Neural crest cell (in vitro differentiated cells): ENCODE results near the gene FAM3A. TPM values are rescaled to one million over a fixed set of nuclear protein-coding genes. Genes with fewer than 3 reads are reported as not detected.

Source experiments
- DNase-seq: peaks from one replicate; pipeline ENCODE4 v3.0.0; 2021; ENCODE audit warnings: low read depth, mixed read lengths, low spot score
- H3K27ac Mint-ChIP-seq: one replicate; pipeline ENCODE4 v1.8.0; 2021; ENCODE audit warnings: mild to moderate bottlenecking, mixed read lengths; ENCODE audit not compliant: unreplicated experiment
- H3K27me3 Mint-ChIP-seq: 2 replicates; pipeline ENCODE4 v1.8.0; 2021; ENCODE audit warnings: low read depth, mild to moderate bottlenecking, mixed read lengths
- H3K36me3 Mint-ChIP-seq: 2 replicates; pipeline ENCODE4 v1.8.0; 2021; ENCODE audit warnings: low read depth, mild to moderate bottlenecking, mixed read lengths
- H3K4me1 Mint-ChIP-seq: 2 replicates; pipeline ENCODE4 v1.8.0; 2021; ENCODE audit warnings: mixed read lengths
- H3K4me3 Mint-ChIP-seq: one replicate; pipeline ENCODE4 v1.8.0; 2021; ENCODE audit warnings: mild to moderate bottlenecking, mixed read lengths
- H3K9me3 Mint-ChIP-seq: 2 replicates; pipeline ENCODE4 v1.8.0; 2021; ENCODE audit warnings: mixed read lengths
- total RNA-seq: library from RNA; stranded (reverse); gene quantifications from 2 replicates; pipeline ENCODE4 v1.2.1, GENCODE V29; 2021
- TF ChIP-seq, protein P1 (sequence below): fragments of 200-600 bp; sonication (generic); conservative IDR thresholded peaks from 2 replicates; pipeline ENCODE4 v1.5.0; 2021; ENCODE audit warnings: antibody characterized with exemption, mild to moderate bottlenecking

The FAM3A gene
- total RNA-seq, 1 donor from 2014 or later, result 25.8 TPM

GRCh38 chrX:154459832-154460231 is 56.2 kb downstream of the FAM3A start:
- Mint-ChIP-seq H3K27ac (no peak overlapping the region), H3K9me3 (no peaks in the 10 kb centered on the region), H3K27me3 (no peaks in the 10 kb centered on the region), H3K4me1 (peaks cover 5% of the 10 kb centered on the region), H3K4me3 (peak overlapping the region; percentile 88), H3K36me3 (peaks cover 3% of the 10 kb centered on the region)
- TF ChIP-seq, protein P1, sequence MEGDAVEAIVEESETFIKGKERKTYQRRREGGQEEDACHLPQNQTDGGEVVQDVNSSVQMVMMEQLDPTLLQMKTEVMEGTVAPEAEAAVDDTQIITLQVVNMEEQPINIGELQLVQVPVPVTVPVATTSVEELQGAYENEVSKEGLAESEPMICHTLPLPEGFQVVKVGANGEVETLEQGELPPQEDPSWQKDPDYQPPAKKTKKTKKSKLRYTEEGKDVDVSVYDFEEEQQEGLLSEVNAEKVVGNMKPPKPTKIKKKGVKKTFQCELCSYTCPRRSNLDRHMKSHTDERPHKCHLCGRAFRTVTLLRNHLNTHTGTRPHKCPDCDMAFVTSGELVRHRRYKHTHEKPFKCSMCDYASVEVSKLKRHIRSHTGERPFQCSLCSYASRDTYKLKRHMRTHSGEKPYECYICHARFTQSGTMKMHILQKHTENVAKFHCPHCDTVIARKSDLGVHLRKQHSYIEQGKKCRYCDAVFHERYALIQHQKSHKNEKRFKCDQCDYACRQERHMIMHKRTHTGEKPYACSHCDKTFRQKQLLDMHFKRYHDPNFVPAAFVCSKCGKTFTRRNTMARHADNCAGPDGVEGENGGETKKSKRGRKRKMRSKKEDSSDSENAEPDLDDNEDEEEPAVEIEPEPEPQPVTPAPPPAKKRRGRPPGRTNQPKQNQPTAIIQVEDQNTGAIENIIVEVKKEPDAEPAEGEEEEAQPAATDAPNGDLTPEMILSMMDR, result no peak
- no peak for DNase-seq

GRCh38 chrX:154458954-154459778 is 56.9 kb downstream of the FAM3A start:
- peaks cover 5% of the 10 kb centered on the region for H3K4me1 Mint-ChIP-seq
- H3K4me3 Mint-ChIP-seq, result peak overlapping the region; percentile 88
- peaks cover 7% of the 10 kb centered on the region for H3K36me3 Mint-ChIP-seq
- H3K27me3 Mint-ChIP-seq, result no peaks in the 10 kb centered on the region
- H3K27ac Mint-ChIP-seq, result no peak overlapping the region
- no peaks in the 10 kb centered on the region for H3K9me3 Mint-ChIP-seq
- TF ChIP-seq, protein P1, result no peak
- DNase-seq, result no peak

- peak within 1 kb of the TSS; percentile 91 for H3K4me3 Mint-ChIP-seq
- H3K4me1 Mint-ChIP-seq, result peaks cover 5% of the 10 kb centered on the region
- H3K27ac Mint-ChIP-seq, result peak within 1 kb of the TSS; percentile 97
- H3K27me3 Mint-ChIP-seq, result no peaks in the 10 kb centered on the region
- TF ChIP-seq, protein P1, result no peak
- H3K36me3 Mint-ChIP-seq, result peaks cover 9% of the 10 kb centered on the region
- DNase-seq, result peak; percentile 56
- H3K9me3 Mint-ChIP-seq, result no peaks in the 10 kb centered on the region
These were observed 57.7 kb downstream of the FAM3A start, which contains the start of gene PLXNA3 for GRCh38 chrX:154458116-154458953. Gene PLXNA3, plus strand, starts transcription at chrX:154458281. Its CDS starts 1,903 bp downstream, at chrX:154460184.

DNA sequence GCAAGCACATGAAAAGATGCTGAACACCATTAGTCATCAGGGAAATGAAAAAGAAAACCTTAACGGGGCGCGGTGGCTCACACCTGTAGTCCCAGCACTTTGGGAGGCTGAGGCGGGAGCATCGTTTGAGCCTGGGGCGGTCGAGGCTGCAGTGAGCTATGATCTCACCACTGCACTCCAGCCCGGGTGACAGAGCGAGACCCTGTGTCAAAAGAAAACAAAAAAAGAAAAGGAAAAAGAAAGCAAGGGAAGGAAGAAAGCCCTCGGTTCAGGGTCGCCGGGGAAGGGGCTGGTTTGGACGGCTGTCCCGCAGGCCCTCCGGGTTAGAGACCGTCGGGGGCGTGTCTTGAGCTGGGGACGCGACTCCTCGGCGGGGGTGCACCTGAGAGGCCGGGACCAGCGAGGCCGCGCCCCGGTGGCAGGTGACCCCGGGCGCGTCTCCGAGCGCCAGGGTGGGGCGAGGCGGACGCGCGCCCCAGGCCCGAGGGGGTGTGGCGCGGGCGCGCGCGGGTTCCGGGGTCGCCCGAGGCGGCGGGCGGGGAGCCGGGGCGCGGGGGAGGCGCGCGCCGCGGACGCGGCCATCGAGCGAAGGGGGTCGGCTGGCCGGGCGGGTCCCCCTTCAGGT is 58.4 kb downstream of the FAM3A start:
- DNase-seq, result no peak
- H3K4me1 Mint-ChIP-seq, result peaks cover 5% of the 10 kb centered on the region
- H3K27me3 Mint-ChIP-seq, result no peaks in the 10 kb centered on the region
- peak overlapping the region; percentile 91 for H3K4me3 Mint-ChIP-seq
- TF ChIP-seq, protein P1, result no peak
- peaks cover 9% of the 10 kb centered on the region for H3K36me3 Mint-ChIP-seq
- no peaks in the 10 kb centered on the region for H3K9me3 Mint-ChIP-seq
- H3K27ac Mint-ChIP-seq, result peak overlapping the region; percentile 97

Other genes with a start within 250 kb of the FAM3A start
- gene TEX28, start 221.1 kb downstream of the FAM3A start, total RNA-seq, result not detected in 2 replicates
- 0.91 and 1.1 TPM in 2 replicates for gene TKTL1, start 220.4 kb downstream of the FAM3A start, total RNA-seq
- 786 and 809 TPM in 2 replicates for gene FLNA, start 141.6 kb downstream of the FAM3A start, total RNA-seq
- 54.3 and 56.8 TPM in 2 replicates for gene EMD, start 136.9 kb downstream of the FAM3A start, total RNA-seq
- 2,853 and 2,857 TPM in 2 replicates for gene RPL10, start 117.9 kb downstream of the FAM3A start, total RNA-seq
- gene DNASE1L1, start 107.0 kb downstream of the FAM3A start, total RNA-seq, result 9.3 and 11.5 TPM in 2 replicates
- gene TAFAZZIN, start 104.7 kb downstream of the FAM3A start, total RNA-seq, result 45.7 and 47.1 TPM in 2 replicates
- gene ATP6AP1, start 87.6 kb downstream of the FAM3A start, total RNA-seq, result 78.2 and 79.8 TPM in 2 replicates
- 206 and 210 TPM in 2 replicates for gene GDI1, start 79.1 kb downstream of the FAM3A start, total RNA-seq
- gene FAM50A, start 72.1 kb downstream of the FAM3A start, total RNA-seq, result 68.8 and 69.0 TPM in 2 replicates
- gene PLXNA3, start 58.0 kb downstream of the FAM3A start, total RNA-seq, result 74.1 and 75.1 TPM in 2 replicates
- gene LAGE3, start 37.0 kb downstream of the FAM3A start, total RNA-seq, result 20.7 and 22.6 TPM in 2 replicates
- 39.2 and 39.5 TPM in 2 replicates for gene UBL4A, start 29.6 kb downstream of the FAM3A start, total RNA-seq
- gene SLC10A3, start 25.6 kb downstream of the FAM3A start, total RNA-seq, result 7.8 TPM in 2 replicates
- 84.4 and 93.9 TPM in 2 replicates for gene G6PD, start 30.6 kb upstream of the FAM3A start, total RNA-seq
- 20.3 and 21.3 TPM in 2 replicates for gene IKBKG, start 31.4 kb upstream of the FAM3A start, total RNA-seq
- not detected in 2 replicates for gene CTAG1A, start 68.9 kb upstream of the FAM3A start, total RNA-seq
- not detected in 2 replicates for gene CTAG1B, start 103.0 kb upstream of the FAM3A start, total RNA-seq
- not detected in 2 replicates for gene CTAG2, start 137.3 kb upstream of the FAM3A start, total RNA-seq
- gene GAB3, start 234.8 kb upstream of the FAM3A start, total RNA-seq, result 0.07 and 0.12 TPM in 2 replicates
- 81.0 and 83.5 TPM in 2 replicates for gene DKC1, start 246.6 kb upstream of the FAM3A start, total RNA-seq